Lower leg skin (tissue), 4 donors: ENCODE results near the gene SPTAN1. TPM values are rescaled to one million over a fixed set of nuclear protein-coding genes. Genes with fewer than 3 reads are reported as not detected.
"Not testable (repeated sequence)": the region's sequence is repeated elsewhere in the genome, so short reads cannot be mapped to it uniquely, and the experiment has no call there.

Source experiments
- DNase-seq, 2 donors: peaks; one replicate each; pipeline ENCODE4 v3.0.0-alpha.2; 2019; ENCODE audit warnings: low spot score in 2 of 2
- H3K4me3 ChIP-seq: fragments of 200-600 bp; sonication (generic); 2 replicates; pipeline ENCODE4 v1.5.1; 2017; ENCODE audit warnings: mild to moderate bottlenecking, low read depth; ENCODE audit not compliant: poor library complexity, severe bottlenecking
- CTCF ChIP-seq, 3 donors: fragments of 450-650 bp; IDR thresholded peaks; one replicate each; pipeline ENCODE4 v1.5.1; 2016; ENCODE audit warnings: antibody characterized with exemption in 3 of 3, mild to moderate bottlenecking in 3 of 3, moderate library complexity in 2 of 3
- POLR2A ChIP-seq, 2 donors: fragments of 450-650 bp; IDR thresholded peaks; one replicate each; pipeline ENCODE4 v1.6.1; 2016 to 2017; ENCODE audit warnings: antibody characterized with exemption in 2 of 2, mild to moderate bottlenecking in 1 of 2, moderate library complexity in 1 of 2
- WGBS, 2 donors: methylation state at CpG; one replicate each; pipeline ENCODE4 v1.1.5; 2018; 5-methylcytosine and 5-hydroxymethylcytosine counted together
- intact Hi-C: fragments of 100-400 bp; cut with DNase I; formaldehyde crosslinking; loops from one replicate; pipeline ENCODE4 v1.15.0; 2023; ENCODE audit warnings: low total_unique reads
- total RNA-seq, 4 donors: library from RNA; depleted of rRNA; stranded (reverse); fragments of >200 nt; gene quantifications; one replicate each; pipeline ENCODE4 v1.1.0, GENCODE V29; 2016

The SPTAN1 gene
- total RNA-seq: 100 to 1,000 TPM; 223 to 331 (median 293) TPM

- TF ChIP-seq POLR2A (IDR thresholded peaks at IDR 0.05) (peak in 1 of 2 donors; percentile 97), CTCF (IDR thresholded peaks at IDR 0.05) (no peak)
- DNase-seq: peak; percentile 85 to 98
- 0 to 1% methylated on average over 32 to 46 of the region's 81 CpGs for WGBS, 2 donors
- peak within 1 kb of the TSS; percentile 98 for H3K4me3 ChIP-seq
- intact Hi-C loops: no loop called here
Measured at GRCh38 chr9:128552153-128552743, at the start of gene SPTAN1. Gene SPTAN1, plus strand, starts transcription at chr9:128552587. Its CDS starts 14,154 bp downstream, at chr9:128566741.

- 31 to 35% methylated on average over 14 of the region's 14 CpGs for WGBS, 2 donors
- DNase-seq, H3K4me3 ChIP-seq, intact Hi-C loops: not testable (repeated sequence)
Measured at GRCh38 chr9:128503415-128503825, 49.0 kb upstream of the SPTAN1 start.

GRCh38 chr9:128503870-128504269, 48.5 kb upstream of the SPTAN1 start:
- no peak overlapping the region for H3K4me3 ChIP-seq
- WGBS, 2 donors: 14 to 19% methylated on average over 11 of the region's 11 CpGs
- intact Hi-C loops: no loop called here
- no peak for DNase-seq
- TF ChIP-seq POLR2A (IDR thresholded peaks at IDR 0.05): no peak
- no peak for TF ChIP-seq CTCF (IDR thresholded peaks at IDR 0.05)

GRCh38 chr9:128504485-128505413, 47.6 kb upstream of the SPTAN1 start, which contains the start of gene GLE1:
Gene GLE1, plus strand, starts transcription at chr9:128504719. Its CDS starts 87 bp downstream, at chr9:128504806.
- no peak for TF ChIP-seq CTCF (IDR thresholded peaks at IDR 0.05)
- peak in 1 of 2 donors; percentile 43 for TF ChIP-seq POLR2A (IDR thresholded peaks at IDR 0.05)
- peak; percentile 92 to 98 for DNase-seq
- 0% methylated on average over 50 to 62 of the region's 64 CpGs for WGBS, 2 donors
- intact Hi-C loops: no loop called here
- peak within 1 kb of the TSS; percentile 77 for H3K4me3 ChIP-seq

GRCh38 chr9:128505414-128505765, 47.0 kb upstream of the SPTAN1 start:
- 15 to 24% methylated on average over 6 of the region's 6 CpGs for WGBS, 2 donors
- no peak for DNase-seq
- H3K4me3 ChIP-seq: peak overlapping the region; percentile 77
- TF ChIP-seq POLR2A (IDR thresholded peaks at IDR 0.05) (no peak), CTCF (IDR thresholded peaks at IDR 0.05) (no peak)
- intact Hi-C loops: no loop called here

GRCh38 chr9:128505906-128506305, 46.5 kb upstream of the SPTAN1 start:
- DNase-seq, intact Hi-C loops, H3K4me3 ChIP-seq: not testable (repeated sequence)
- 78 to 86% methylated on average over 12 of the region's 12 CpGs for WGBS, 2 donors
